ENCODE results near the gene TXNDC8. TPM values are rescaled to one million over a fixed set of nuclear protein-coding genes. Genes with fewer than 3 reads are reported as not detected.
A peak's percentile ranks its signal among the peaks of the same experiment; 100 is the strongest.

The TXNDC8 gene
- total RNA-seq, 2 donors from 2014 or later = not detected

DNA sequence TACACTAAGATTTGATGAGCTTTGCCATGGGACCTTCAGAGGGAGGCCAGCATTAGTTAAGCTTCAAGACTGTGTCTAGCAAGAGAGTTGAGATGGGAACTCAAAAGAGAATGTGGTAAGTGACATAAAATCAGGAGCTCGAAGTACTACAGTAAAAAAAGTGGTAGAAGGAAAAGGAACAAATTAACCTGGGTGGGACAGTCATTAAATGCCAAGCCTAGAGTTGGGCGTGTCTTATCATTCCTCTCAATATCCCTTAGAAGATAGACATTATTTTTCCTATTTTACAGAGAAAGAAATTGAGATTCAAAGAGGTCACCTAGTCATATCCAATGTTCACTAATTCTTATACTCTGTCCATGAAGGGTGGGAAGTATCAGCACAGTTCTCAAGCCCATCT lies 78.1 kb downstream of the TXNDC8 start:
- no peak for DNase-seq (ENCODE audit: low spot score)
- no peaks in the 10 kb centered on the region for H3K36me3 ChIP-seq
- no peaks in the 10 kb centered on the region for H3K9me3 ChIP-seq
- no peak overlapping the region for H3K4me3 ChIP-seq
- 83% methylated on average over 2 of the region's 2 CpGs for WGBS
- H3K27ac ChIP-seq = no peak overlapping the region
- no peaks in the 10 kb centered on the region for H3K27me3 ChIP-seq (replicated peaks; ENCODE audit: insufficient read depth)
- intact Hi-C loops (cut with DNase I) = loop anchor here (10.0 kb wide), 1 partner anchor 75 kb away; no protein-coding TSS in a partner anchor
- TF ChIP-seq POLR2AphosphoS5 (IDR thresholded peaks at IDR 0.05) (no peak), POLR2A (IDR thresholded peaks at IDR 0.05) (no peak)
- TF ChIP-seq, protein P1, sequence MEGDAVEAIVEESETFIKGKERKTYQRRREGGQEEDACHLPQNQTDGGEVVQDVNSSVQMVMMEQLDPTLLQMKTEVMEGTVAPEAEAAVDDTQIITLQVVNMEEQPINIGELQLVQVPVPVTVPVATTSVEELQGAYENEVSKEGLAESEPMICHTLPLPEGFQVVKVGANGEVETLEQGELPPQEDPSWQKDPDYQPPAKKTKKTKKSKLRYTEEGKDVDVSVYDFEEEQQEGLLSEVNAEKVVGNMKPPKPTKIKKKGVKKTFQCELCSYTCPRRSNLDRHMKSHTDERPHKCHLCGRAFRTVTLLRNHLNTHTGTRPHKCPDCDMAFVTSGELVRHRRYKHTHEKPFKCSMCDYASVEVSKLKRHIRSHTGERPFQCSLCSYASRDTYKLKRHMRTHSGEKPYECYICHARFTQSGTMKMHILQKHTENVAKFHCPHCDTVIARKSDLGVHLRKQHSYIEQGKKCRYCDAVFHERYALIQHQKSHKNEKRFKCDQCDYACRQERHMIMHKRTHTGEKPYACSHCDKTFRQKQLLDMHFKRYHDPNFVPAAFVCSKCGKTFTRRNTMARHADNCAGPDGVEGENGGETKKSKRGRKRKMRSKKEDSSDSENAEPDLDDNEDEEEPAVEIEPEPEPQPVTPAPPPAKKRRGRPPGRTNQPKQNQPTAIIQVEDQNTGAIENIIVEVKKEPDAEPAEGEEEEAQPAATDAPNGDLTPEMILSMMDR (IDR thresholded peaks at IDR 0.05) = no peak
- no peaks in the 10 kb centered on the region for H3K4me1 ChIP-seq (replicated peaks)

DNA sequence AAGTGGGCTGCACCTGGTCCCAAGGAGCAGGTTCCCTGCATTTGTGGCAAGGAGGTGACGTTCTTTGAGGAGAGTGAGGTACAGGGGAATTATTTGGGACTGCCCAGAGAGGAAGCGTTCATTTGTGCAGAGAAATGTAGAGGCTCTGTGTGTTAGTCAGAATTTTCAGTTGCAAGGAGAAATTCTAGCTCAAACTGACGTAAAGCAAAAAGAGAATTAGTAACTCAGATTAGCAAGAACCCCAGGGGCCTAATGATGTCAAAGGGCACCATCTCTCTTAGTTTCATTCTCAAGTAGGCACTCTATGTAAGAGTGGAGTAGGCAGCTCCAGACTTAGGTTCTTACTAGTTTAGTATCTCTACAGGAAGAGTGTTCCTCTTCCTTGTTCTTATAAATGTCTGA lies 79.0 kb downstream of the TXNDC8 start:
- Histone ChIP-seq H3K9me3 (no peaks in the 10 kb centered on the region), H3K36me3 (no peaks in the 10 kb centered on the region), H3K27me3 (replicated peaks; ENCODE audit: insufficient read depth) (no peaks in the 10 kb centered on the region), H3K4me3 (no peak overlapping the region), H3K27ac (no peak overlapping the region), H3K4me1 (replicated peaks) (no peaks in the 10 kb centered on the region)
- intact Hi-C loops (cut with DNase I) = loop anchor here (10.0 kb wide), 1 partner anchor 74 kb away; no protein-coding TSS in a partner anchor
- no peak for DNase-seq (ENCODE audit: low spot score)
- 95% methylated on average over 3 of the region's 3 CpGs for WGBS
- TF ChIP-seq, protein P1 (IDR thresholded peaks at IDR 0.05) = no peak
- TF ChIP-seq POLR2A (IDR thresholded peaks at IDR 0.05) (no peak), POLR2AphosphoS5 (IDR thresholded peaks at IDR 0.05) (no peak)

DNA sequence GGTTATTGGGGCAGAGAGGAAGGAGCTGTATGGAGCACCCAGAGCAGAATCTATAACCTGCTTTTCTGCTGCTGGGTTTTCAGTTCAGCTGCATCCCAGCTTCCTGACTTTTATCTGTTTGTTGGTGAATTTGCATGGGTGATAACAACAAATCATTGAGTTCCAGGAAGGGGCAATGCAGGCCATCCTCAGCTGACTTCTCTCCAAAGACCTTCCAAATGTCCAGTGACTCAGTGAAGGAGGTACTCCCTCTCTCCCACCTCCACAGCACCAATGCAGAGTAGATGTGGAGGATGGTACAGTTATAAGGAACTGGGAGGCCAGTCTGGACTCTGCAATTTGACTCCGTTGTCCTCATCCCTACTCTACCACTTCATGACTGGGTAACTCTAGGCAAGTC lies 79.7 kb downstream of the TXNDC8 start:
- Histone ChIP-seq H3K27me3 (replicated peaks; ENCODE audit: insufficient read depth) (no peaks in the 10 kb centered on the region), H3K4me3 (no peak overlapping the region), H3K27ac (peak overlapping the region in 1 of 2 donors; percentile 89), H3K9me3 (no peaks in the 10 kb centered on the region), H3K4me1 (replicated peaks) (no peaks in the 10 kb centered on the region), H3K36me3 (no peaks in the 10 kb centered on the region)
- TF ChIP-seq POLR2AphosphoS5 (IDR thresholded peaks at IDR 0.05) (no peak), POLR2A (IDR thresholded peaks at IDR 0.05) (no peak)
- TF ChIP-seq, protein P1 (IDR thresholded peaks at IDR 0.05) = no peak
- 87% methylated on average over 1 of the region's 1 CpG for WGBS
- DNase-seq (ENCODE audit: low spot score) = no peak
- intact Hi-C loops (cut with DNase I) = loop anchor here (10.0 kb wide), 1 partner anchor 73 kb away; no protein-coding TSS in a partner anchor

DNA sequence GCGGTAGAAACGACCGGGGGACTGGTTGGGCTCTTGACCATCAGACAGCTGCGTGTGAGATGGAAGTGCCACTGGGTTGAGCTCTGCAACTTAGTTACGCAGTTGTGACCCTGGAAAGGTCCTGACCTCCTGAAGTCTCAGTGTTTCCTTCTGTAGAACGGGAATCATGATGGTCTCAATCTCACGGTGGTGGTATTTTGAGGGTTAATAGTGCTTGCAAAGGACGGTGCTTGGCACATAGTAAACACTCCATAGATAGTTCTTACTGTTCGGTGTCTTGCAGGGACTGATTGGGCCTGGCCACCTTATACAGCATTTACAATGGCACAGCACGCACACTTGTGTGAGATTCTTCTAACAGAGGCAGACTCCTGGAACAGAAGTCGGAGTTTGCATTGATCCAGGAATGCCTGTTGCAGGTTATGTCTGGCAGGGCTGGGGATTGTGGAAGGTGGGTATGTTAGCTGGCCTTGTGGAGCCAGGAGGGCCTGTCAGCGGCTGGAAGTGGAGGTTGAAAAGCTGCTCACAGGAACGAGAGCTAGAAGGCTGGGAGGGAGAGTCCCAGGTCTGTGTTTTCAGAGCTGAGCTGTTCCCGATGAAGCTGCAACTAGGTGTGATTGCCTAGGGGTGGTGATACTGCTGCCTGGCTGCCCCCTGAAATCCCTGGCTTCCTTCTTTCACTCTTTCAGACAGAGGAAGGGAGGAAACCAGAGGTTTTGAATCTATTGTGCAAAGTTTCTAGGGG lies 80.4 kb downstream of the TXNDC8 start:
- Histone ChIP-seq H3K27me3 (replicated peaks; ENCODE audit: insufficient read depth) (no peaks in the 10 kb centered on the region), H3K27ac (peak overlapping the region; percentile 89 to 92), H3K4me3 (peak overlapping the region; percentile 84 to 95), H3K9me3 (no peaks in the 10 kb centered on the region), H3K4me1 (replicated peaks) (no peaks in the 10 kb centered on the region), H3K36me3 (no peaks in the 10 kb centered on the region)
- 13% methylated on average over 14 of the region's 14 CpGs for WGBS
- intact Hi-C loops (cut with DNase I) = loop anchor here (10.0 kb wide), 1 partner anchor 72 kb away; no protein-coding TSS in a partner anchor
- TF ChIP-seq POLR2A (IDR thresholded peaks at IDR 0.05) = no peak
- TF ChIP-seq, protein P1 (IDR thresholded peaks at IDR 0.05) = no peak
- no peak for TF ChIP-seq POLR2AphosphoS5 (IDR thresholded peaks at IDR 0.05)
- peak; percentile 7 for DNase-seq (ENCODE audit: low spot score)
